NB4 (cell line): Measurements from ENCODE around the gene FBN1.

Source experiments
- POLR2A ChIP-seq: IDR thresholded peaks from 2 replicates; pipeline ENCODE4 v1.6.1; 2011; ENCODE audit warnings: mild to moderate bottlenecking; ENCODE audit not compliant: insufficient read length; ENCODE audit errors: extremely low read depth
- TF ChIP-seq, protein P1 (sequence below): IDR thresholded peaks from one replicate; pipeline ENCODE4 v1.5.1; 2012; ENCODE audit warnings: low read depth, low read length

DNA sequence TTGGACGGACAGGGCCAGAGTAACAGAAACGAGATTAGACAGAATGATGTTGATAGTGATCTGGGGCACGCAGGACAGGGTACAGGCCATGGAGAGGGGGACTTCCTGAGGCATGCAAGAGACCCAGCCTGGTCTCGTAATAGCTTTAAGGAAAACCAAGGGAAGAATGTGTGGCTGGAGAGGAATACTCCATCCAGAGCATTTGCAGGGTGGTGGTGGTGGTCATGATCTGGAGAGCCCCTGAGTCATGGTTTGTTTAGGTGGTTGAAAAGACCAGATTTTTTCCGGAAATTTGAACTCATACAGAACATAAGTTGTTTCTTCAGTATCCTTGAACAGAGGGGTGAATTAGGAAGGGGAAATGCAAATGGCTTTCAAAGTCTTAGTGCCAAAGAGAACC is 175.8 kb downstream of the FBN1 start:
- TF ChIP-seq, protein P1, sequence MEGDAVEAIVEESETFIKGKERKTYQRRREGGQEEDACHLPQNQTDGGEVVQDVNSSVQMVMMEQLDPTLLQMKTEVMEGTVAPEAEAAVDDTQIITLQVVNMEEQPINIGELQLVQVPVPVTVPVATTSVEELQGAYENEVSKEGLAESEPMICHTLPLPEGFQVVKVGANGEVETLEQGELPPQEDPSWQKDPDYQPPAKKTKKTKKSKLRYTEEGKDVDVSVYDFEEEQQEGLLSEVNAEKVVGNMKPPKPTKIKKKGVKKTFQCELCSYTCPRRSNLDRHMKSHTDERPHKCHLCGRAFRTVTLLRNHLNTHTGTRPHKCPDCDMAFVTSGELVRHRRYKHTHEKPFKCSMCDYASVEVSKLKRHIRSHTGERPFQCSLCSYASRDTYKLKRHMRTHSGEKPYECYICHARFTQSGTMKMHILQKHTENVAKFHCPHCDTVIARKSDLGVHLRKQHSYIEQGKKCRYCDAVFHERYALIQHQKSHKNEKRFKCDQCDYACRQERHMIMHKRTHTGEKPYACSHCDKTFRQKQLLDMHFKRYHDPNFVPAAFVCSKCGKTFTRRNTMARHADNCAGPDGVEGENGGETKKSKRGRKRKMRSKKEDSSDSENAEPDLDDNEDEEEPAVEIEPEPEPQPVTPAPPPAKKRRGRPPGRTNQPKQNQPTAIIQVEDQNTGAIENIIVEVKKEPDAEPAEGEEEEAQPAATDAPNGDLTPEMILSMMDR = no peak
- no peak for TF ChIP-seq POLR2A
